GM21423 (cell line): ENCODE measurements around the gene RFC3.
A peak's percentile ranks its signal among the peaks of the same experiment; 100 is the strongest.

Experiments used
- ATAC-seq: cut with Tn5 transposase; IDR thresholded peaks from one replicate; pipeline ENCODE4 v1.9.1; 2021; ENCODE audit warnings: mild to moderate bottlenecking, moderate library complexity; ENCODE audit not compliant: unreplicated experiment

RFC3 gene

GRCh38 chr13:33863188-33863789 lies 45.3 kb downstream of the RFC3 start:
- no peak for ATAC-seq

DNA sequence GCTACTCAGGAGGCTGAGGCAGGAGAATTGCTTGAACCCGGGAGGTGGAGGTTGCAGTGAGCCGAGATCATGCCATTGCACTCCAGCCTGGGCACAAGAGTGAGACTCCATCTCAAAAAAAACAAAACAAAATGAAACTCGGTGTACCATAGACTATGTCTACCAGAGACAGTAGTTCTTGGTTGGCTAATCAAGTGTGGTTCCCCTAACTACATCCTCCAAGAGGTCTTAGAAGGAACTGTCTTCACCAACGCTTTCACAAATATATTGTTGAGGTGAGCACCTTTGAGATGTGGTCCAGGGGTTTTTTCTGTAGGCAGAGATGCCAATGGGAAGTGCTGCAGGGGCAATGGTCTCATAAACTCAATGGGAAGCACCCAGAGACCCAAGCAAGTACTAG lies 48.0 kb downstream of the RFC3 start:
- peak; percentile 92 for ATAC-seq

- ATAC-seq: no peak
Measured at GRCh38 chr13:33867472-33867871, 49.5 kb downstream of the RFC3 start.

GRCh38 chr13:33868343-33868994 lies 50.5 kb downstream of the RFC3 start:
- ATAC-seq: no peak

GRCh38 chr13:33869005-33869404 lies 51.1 kb downstream of the RFC3 start:
- ATAC-seq: no peak

DNA sequence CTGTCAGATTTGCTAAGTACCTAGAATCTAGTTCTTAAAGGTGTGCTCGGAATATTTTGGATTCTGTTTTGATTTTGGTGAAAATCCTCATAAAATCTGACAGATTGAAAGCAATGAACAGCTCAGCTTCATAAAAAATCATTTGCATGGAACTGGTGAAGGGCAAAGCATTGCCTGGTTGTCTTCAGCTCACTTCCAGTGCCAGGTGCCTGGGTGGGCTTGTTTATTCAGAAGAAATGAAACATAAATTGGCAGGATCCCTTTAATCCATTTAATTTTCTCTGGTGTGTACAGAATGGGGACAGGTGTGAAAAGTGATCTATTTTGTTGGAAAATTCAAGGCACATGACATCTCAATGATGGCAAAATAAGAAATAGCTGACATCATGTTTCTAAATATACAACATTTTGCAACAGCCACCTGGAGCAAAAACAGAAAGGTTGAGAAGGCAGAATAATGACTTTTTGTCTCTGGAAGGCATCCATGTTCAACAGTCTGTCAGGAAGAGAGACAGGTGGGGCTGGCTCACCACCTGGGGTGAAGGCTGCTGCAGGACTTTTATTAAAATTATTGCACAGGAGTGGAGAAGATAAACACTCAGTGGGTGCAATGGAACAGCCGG lies 52.2 kb downstream of the RFC3 start:
- ATAC-seq: no peak

GRCh38 chr13:33871207-33872004 lies 53.5 kb downstream of the RFC3 start:
- ATAC-seq: no peak

GRCh38 chr13:33872005-33872351 lies 54.0 kb downstream of the RFC3 start:
- no peak for ATAC-seq

GRCh38 chr13:33873251-33873908 lies 55.4 kb downstream of the RFC3 start:
- no peak for ATAC-seq

DNA sequence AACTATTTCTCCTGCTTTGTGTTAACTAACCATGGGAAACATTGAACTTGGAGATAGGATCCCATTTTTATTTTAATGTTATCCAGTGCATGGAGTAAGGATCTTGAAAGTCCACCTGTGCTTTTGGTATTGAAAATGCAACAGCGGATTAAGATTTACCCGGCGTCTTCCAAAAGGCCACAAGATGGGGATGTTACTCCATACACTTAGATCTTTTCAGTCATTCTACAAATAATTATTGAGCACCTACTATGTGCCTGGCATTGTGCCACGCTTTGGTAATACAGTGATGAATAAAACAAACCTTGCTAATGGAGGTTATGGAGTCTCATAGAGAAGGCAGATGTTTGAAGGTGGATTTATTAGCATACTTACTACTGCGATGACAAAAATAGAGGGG lies 56.9 kb downstream of the RFC3 start:
- no peak for ATAC-seq

DNA sequence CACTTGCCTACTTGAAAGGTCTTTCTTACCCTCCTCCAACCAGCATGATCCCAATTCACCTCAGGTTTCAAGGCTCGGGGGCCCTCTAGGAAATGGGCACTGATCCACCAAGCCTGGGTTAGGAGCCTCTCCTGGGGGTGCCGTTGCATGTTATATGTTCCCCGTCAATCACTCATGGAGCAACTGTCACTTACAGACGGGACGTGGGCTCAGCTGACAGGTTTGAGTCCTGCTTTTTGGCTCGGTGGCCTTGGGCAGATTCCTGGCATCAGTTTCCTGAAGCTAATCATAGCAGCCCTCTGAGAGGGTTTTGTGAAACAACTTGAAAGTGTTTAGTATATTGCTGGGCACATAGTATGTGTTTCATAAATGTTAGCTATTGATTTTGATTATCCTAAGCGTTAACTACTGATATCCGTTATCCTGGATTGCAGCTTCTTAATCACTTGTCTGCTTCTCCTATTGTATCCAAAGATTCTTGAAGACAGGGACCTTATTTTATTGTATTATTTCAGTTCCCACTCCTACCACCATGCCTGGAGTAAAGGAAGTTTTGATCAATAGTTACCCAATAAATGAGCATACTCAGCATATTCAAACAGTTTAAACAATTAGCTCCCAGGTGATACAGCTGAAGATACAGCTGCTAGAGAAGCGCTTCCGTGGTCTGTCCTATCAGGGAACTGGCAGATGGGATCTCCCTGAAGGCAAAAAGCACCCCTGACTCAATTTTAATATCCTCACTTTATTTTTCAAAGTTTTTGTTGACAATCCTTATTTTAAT lies 57.9 kb downstream of the RFC3 start:
- ATAC-seq: no peak

DNA sequence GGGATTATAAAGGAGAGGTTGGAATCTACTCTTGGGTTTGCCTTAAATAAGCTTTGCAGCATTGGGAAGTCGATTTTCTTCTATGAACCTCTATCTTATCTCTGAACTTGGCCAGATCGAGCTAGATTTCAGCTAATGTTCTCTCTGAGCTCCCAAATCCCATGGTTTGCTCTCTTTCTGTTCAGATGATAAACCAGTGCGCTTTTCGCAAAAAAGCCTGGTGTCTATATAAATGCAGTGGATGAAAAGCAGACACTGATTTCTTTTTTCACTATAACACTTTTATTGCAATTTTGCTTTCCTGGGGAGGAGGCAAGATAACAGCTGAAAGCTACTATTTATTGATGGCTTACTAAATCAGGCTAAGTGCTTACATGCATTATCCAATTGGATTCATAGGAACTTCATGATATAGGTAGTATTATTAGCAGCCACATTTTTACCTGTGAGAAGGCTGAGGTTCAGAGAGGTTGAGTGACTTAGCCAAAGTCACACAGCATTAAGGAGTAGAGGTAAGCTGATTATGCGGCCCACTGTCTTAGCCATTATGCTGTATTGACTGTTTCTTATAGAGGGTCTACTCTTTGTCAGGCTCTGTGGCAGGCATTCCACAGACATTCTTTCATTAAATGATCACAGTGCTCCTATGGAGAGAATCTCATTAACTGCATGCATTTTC lies 58.9 kb downstream of the RFC3 start:
- no peak for ATAC-seq

- ATAC-seq: no peak
Measured at GRCh38 chr13:33879118-33879517, 61.2 kb downstream of the RFC3 start.

DNA sequence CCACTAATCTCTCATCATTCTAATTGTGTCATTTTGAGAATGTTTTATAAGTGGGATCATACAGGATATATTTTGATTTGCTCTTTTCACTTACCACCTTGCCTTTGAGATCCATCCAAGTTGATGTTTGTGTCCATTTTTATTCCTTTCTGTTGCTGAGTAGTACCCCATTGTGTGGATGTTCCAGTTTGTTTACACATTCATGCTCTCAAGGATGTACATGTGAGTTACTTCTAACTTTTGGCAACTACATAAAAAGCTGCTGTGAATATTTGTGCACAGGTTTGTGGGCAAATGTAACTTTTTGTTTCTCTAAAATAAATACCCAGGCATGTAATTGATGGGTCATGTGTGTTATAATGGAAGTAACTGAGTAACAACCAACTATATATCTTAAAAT lies 64.9 kb downstream of the RFC3 start:
- ATAC-seq: no peak

DNA sequence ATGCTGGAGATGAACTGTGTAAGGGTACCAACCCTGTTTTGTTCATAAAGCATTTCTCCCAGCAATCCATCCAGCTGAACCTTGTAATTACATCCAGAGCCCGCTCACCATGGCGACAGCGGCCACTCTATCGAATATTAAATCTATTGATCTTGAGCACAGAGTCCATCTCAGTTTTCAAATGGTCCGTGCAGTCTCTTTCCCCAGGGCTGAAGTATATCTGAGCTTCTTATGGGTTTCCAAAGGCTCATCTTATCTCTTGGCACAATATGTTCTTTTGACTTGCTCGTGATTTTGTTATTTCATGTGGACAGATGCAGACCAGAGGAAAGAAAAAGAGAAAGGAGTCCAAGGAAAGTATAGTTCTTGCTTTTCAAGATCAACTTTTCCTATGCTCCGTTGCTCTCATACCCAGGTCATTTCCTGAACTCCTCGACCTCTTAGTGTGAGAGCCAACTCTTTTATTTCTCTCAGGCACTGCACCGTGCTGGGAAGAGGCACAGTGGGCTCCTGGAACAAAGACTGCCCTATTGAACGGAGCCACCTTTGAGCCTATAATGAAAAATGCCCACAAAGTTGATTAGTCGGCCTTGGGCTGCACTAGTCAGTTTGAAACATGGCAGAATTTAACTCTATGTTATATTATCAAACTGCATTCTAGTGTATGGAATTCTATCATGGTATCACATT lies 66.7 kb downstream of the RFC3 start:
- ATAC-seq: no peak
